Prostate gland (tissue), 2 donors: ENCODE data around the gene CLN6. TPM values are rescaled to one million over a fixed set of nuclear protein-coding genes. Genes with fewer than 3 reads are reported as not detected.
"Not testable (repeated sequence)": the region's sequence is repeated elsewhere in the genome, so short reads cannot be mapped to it uniquely, and the experiment has no call there.

ENCODE experiments used
- DNase-seq: peaks from one replicate; pipeline ENCODE4 v3.0.0-alpha.2; 2019; ENCODE audit warnings: low spot score
- H3K27ac ChIP-seq, 2 donors: fragments of 200-600 bp; sonication (generic); 2 replicates each; pipeline ENCODE4 v1.5.1; 2017 to 2019
- H3K27me3 ChIP-seq: fragments of 200-600 bp; sonication (generic); replicated peaks from 2 replicates; pipeline ENCODE4 v1.5.1; 2019; ENCODE audit not compliant: insufficient read depth
- H3K36me3 ChIP-seq, 2 donors: fragments of 200-600 bp; sonication (generic); 1 replicate in 1 of 2; 2 replicates in 1 of 2; pipeline versions ENCODE4 v1.5.1 to v1.8.1; 2017 to 2019
- H3K4me1 ChIP-seq: fragments of 200-600 bp; sonication (generic); replicated peaks from 2 replicates; pipeline ENCODE4 v1.5.1; 2019
- H3K4me3 ChIP-seq, 2 donors: fragments of 200-600 bp; sonication (generic); 2 replicates each; pipeline ENCODE4 v1.5.1; 2017 to 2019
- H3K9me3 ChIP-seq: fragments of 200-600 bp; sonication (generic); 2 replicates; pipeline ENCODE4 v1.5.1; 2017
- CTCF ChIP-seq, 4 experiments: fragments of 200-600 bp in 2 of 4; fragments of 450-650 bp in 2 of 4; sonication (generic) in 2 of 4; IDR thresholded peaks; 1 replicate in 3 of 4; 2 replicates in 1 of 4; pipeline ENCODE4 v1.5.1; 2016 to 2019; ENCODE audit warnings: antibody characterized with exemption in 4 of 4, mild to moderate bottlenecking in 2 of 4, moderate library complexity in 2 of 4
- POLR2A ChIP-seq: fragments of 450-650 bp; IDR thresholded peaks from one replicate; pipeline ENCODE4 v1.6.1; 2016; ENCODE audit warnings: antibody characterized with exemption, mild to moderate bottlenecking
- POLR2AphosphoS5 ChIP-seq: sonication (generic); formaldehyde crosslinking; IDR thresholded peaks from one replicate; pipeline ENCODE4 v1.6.1; 2017; ENCODE audit warnings: antibody characterized with exemption
- WGBS: methylation state at CpG from one replicate; pipeline ENCODE4 v1.1.5; 2018; 5-methylcytosine and 5-hydroxymethylcytosine counted together
- intact Hi-C: fragments of 100-400 bp; cut with DNase I; formaldehyde crosslinking; loops from one replicate; pipeline ENCODE4 v1.14.2; 2022
- total RNA-seq, 2 donors: library from RNA; depleted of rRNA; stranded (reverse); fragments of >200 nt; gene quantifications; one replicate each; pipeline ENCODE4 v1.1.0, GENCODE V29; 2016

The CLN6 gene
- total RNA-seq, 2 donors from 2014 or later = 22.7 to 41.8 TPM

GRCh38 chr15:68203956-68204355 lies 25.6 kb downstream of the CLN6 start:
- no peak for DNase-seq

GRCh38 chr15:68203486-68203885 lies 26.0 kb downstream of the CLN6 start:
- H3K4me1 ChIP-seq = peaks cover 13% of the 10 kb centered on the region
- no peak overlapping the region for H3K27ac ChIP-seq
- TF ChIP-seq POLR2AphosphoS5 (no peak), POLR2A (no peak), CTCF (IDR thresholded peaks at IDR 0.05) (no peak)
- H3K36me3 ChIP-seq = no peaks in the 10 kb centered on the region
- H3K27me3 ChIP-seq = no peaks in the 10 kb centered on the region
- no peaks in the 10 kb centered on the region for H3K9me3 ChIP-seq
- intact Hi-C loops = no loop called here
- DNase-seq = no peak
- WGBS = 96% methylated on average over 5 of the region's 5 CpGs
- no peak overlapping the region for H3K4me3 ChIP-seq

More at GRCh38 chr15:68203956-68204355, 25.6 kb downstream of the CLN6 start:
- Histone ChIP-seq H3K27me3 (no peaks in the 10 kb centered on the region), H3K4me3 (no peak overlapping the region), H3K9me3 (no peaks in the 10 kb centered on the region), H3K27ac (no peak overlapping the region), H3K4me1 (peaks cover 13% of the 10 kb centered on the region), H3K36me3 (no peaks in the 10 kb centered on the region)
- 92% methylated on average over 5 of the region's 5 CpGs for WGBS
- TF ChIP-seq POLR2AphosphoS5 = no peak
- TF ChIP-seq CTCF (IDR thresholded peaks at IDR 0.05) = no peak
- no peak for TF ChIP-seq POLR2A
- intact Hi-C loops = no loop called here

DNA sequence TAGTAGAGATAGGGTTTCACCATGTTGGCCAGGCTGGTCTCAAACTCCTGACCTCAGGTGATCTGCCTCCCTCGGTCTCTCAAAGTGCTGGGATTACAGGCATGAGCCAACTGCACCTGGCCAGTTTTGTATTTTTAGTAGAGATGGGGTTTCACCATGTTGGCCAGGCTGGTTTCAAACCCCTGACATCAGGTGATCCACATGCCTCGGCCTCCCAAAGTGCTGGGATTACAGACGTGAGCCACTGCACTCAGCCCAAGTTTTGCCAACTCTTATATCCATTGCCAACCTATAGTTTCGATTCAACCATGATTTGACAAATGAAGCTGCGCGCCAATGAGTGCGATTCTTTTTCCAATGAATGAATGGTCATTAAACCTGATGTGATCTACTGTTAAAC lies 26.5 kb downstream of the CLN6 start:
- H3K4me1 ChIP-seq = peaks cover 13% of the 10 kb centered on the region
- H3K36me3 ChIP-seq, H3K4me3 ChIP-seq, DNase-seq, H3K9me3 ChIP-seq, H3K27ac ChIP-seq, intact Hi-C loops, H3K27me3 ChIP-seq: not testable (repeated sequence)
- 96% methylated on average over 7 of the region's 7 CpGs for WGBS

- intact Hi-C loops = no loop called here
- TF ChIP-seq POLR2AphosphoS5 (no peak), POLR2A (no peak), CTCF (IDR thresholded peaks at IDR 0.05) (no peak)
- H3K27me3 ChIP-seq = no peaks in the 10 kb centered on the region
- whole genome bisulfite sequencing = 37% methylated on average over 3 of the region's 3 CpGs
- H3K27ac ChIP-seq = no peak overlapping the region
- no peak for DNase-seq
- no peaks in the 10 kb centered on the region for H3K9me3 ChIP-seq
- no peaks in the 10 kb centered on the region for H3K36me3 ChIP-seq
- peaks cover 13% of the 10 kb centered on the region for H3K4me1 ChIP-seq
- no peak overlapping the region for H3K4me3 ChIP-seq
Measured at GRCh38 chr15:68201879-68202261, 27.7 kb downstream of the CLN6 start.

GRCh38 chr15:68201153-68201878 lies 28.2 kb downstream of the CLN6 start:
- 88% methylated on average over 7 of the region's 7 CpGs for WGBS
- Histone ChIP-seq H3K36me3 (no peaks in the 10 kb centered on the region), H3K27ac (no peak overlapping the region), H3K9me3 (no peaks in the 10 kb centered on the region), H3K4me3 (no peak overlapping the region), H3K4me1 (peaks cover 13% of the 10 kb centered on the region), H3K27me3 (no peaks in the 10 kb centered on the region)
- TF ChIP-seq CTCF (IDR thresholded peaks at IDR 0.05) (no peak), POLR2AphosphoS5 (no peak), POLR2A (no peak)
- intact Hi-C loops = no loop called here
- no peak for DNase-seq
